GOT3 (cell line): ENCODE data around the gene UNC13A.

Experiments used
- DNase-seq: peaks from one replicate; lab custom pipeline; 2025; ENCODE audit warnings: mixed read lengths; lab: John Stamatoyannopoulos, UW

UNC13A gene

DNA sequence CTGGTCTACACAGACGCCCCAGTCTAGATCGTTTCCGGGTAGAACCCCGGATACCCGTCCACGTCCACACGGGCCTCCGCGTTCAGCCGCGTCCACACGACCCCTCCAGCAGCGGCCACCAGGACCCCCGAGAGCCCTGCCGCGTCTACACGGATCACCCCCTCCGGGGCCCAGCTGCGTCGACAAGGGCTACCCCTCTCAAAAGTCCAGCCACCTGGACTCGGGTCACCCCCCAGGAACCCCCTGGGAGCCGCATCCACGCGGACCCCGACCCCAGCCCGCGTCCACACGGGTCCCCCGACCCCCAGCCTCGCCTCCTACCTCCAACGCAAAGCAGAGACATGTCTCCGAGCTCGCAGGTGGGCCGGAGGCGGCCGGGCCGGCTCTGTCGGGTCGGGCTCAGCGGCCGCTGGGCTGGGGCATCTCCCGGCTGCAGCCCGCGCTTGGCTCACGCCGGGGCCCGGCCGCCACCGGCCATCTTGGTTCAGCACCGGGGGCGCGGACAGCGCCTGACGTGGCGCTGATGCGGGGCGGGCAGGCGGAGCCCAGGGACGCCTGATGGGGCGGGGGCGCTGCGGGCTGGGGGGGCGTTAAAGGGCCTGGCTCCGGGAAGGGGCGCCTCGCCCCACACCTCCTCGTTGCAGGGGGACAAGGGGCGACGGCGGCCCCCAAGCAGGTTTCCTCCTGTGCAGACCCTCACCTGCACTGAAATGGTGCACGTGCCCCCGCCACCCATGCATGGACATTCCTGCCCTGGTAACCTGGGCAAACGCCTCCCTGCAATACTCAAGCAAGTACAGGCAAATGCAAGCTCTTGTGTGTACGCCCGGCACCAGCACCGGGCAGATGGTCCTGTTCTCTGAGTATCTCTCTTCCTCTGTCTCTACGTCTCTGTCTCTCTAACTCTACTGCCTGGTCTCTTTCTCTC, at the start of gene UNC13A:
Gene UNC13A, minus strand, starts transcription at position 498 of the 928 bp plus-strand sequence. Its CDS starts 155 bp downstream, at position 343.
- DNase-seq, result no peak

DNA sequence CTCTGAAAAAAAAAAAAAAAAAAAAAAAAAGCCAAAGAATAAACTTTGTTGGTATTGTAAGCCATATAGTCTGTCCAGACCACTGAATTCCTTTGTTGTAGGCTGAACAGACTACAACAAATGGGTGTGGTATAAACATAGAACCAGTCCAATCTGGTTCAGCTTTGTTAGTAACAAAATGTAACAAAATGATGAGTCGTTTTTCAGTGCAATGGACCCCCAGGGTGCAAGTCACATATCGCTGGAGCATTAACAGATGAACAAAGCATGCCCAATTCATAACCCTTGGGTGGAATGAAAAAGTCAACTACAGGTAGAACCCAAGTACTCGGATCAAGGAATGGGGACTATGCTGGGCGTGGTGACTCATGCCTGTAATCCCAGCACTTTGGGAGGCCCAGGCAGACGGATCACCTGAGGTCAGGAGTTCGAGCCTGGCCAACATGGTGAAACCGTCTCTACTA, 49.6 kb upstream of the UNC13A start:
- DNase-seq, result no peak

DNA sequence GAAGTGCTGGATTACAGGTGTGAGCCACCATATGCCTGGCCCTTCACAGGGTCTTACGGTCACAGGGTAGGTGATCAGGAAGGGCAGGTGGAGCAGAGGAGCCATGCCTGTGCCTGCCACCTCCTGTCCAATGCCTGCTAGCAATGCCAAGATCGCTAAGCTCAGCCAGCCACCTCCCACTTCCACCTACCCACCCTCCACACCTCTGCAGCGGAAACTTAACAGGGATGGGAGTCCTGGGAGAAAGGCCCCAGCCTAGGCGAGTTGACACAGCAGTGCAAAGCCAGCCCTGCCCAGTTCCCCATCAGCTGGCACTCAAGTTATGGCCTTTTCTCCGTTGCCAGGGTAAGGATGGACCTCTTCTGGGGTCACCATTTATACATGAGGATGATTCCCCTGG, 47.3 kb upstream of the UNC13A start:
- DNase-seq, result no peak

GRCh38 chr19:17734146-17734545, 46.0 kb upstream of the UNC13A start:
- no peak for DNase-seq

DNA sequence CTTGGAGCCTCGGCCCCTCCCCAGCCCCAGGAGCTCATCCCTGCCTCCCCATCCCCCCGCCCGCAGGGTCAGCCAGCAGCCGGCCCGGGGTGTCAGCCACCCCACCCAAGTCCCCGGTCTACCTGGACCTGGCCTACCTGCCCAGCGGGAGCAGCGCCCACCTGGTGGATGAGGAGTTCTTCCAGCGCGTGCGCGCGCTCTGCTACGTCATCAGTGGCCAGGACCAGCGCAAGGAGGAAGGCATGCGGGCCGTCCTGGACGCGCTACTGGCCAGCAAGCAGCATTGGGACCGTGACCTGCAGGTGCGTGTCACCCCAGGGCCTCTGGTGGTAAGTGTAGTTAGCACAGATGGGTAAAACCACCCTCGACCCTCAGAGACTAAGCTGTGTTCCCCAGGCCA, 45.0 kb upstream of the UNC13A start:
- DNase-seq, result no peak

DNA sequence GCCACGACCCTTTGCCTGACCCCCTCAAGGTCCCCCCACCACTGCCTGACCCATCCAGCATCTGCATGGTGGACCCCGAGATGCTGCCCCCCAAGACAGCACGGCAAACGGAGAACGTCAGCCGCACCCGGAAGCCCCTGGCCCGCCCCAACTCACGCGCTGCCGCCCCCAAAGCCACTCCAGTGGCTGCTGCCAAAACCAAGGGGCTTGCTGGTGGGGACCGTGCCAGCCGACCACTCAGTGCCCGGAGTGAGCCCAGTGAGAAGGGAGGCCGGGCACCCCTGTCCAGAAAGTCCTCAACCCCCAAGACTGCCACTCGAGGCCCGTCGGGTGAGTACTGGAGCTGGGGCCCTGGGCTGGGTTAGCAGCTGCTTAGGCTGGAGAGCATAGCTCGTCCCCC, 39.7 kb upstream of the UNC13A start:
- no peak for DNase-seq

- no peak for DNase-seq
Observed at GRCh38 chr19:17726964-17727773, 39.0 kb upstream of the UNC13A start.

DNA sequence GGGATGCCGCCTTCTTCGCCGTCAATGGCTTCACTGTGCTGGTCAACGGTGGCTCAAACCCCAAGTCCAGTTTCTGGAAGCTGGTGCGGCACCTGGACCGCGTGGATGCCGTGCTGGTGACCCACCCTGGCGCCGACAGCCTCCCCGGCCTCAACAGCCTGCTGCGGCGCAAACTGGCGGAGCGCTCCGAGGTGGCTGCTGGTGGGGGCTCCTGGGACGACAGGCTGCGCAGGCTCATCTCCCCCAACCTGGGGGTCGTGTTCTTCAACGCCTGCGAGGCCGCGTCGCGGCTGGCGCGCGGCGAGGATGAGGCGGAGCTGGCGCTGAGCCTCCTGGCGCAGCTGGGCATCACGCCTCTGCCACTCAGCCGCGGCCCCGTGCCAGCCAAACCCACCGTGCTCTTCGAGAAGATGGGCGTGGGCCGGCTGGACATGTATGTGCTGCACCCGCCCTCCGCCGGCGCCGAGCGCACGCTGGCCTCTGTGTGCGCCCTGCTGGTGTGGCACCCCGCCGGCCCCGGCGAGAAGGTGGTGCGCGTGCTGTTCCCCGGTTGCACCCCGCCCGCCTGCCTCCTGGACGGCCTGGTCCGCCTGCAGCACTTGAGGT, 38.1 kb upstream of the UNC13A start:
- DNase-seq, result no peak

GRCh38 chr19:17725422-17726078, 37.4 kb upstream of the UNC13A start:
- no peak for DNase-seq

DNA sequence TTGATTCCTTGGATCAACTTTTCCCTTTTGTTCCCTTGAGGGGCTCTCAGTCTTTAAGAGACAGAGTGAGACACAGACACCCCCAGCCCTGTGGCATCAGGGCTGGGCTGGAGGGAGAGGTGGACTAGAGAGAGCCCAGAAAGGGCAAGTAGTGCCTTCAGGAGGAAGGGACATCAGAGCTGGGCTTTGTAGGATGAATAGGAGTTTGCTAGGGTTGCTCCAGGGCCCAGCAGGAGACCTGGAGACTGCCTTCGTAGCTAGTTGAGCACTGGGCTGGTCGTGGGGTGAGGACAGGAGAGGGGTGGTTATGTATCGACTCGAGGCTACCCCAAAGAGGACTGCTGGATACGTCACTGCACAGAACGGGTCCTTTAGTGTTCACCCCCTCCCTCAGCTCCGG, 36.5 kb upstream of the UNC13A start:
- no peak for DNase-seq

- no peak for DNase-seq
Observed at GRCh38 chr19:17722655-17723240, 34.6 kb upstream of the UNC13A start.

DNA sequence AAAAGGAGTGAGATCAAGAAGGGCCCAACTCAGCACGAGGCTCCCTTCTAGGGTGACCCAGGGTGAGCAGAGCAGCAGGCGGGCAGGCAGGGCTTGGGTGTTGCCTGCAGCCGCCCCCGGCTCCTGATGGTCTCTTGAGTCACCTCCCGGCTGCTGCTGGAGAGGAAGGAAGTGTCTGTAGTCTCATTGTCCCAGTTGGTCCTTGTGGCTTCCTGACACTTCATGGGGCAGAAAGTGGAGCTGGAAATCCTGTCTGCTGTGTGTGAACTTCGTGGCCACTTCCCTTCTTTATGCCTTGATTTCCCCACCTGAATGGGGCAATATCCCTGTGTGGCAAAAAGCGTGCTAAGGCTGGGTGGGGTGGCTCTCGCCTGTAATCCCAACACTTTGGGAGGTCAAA, 33.7 kb upstream of the UNC13A start:
- no peak for DNase-seq

- no peak for DNase-seq
Observed at GRCh38 chr19:17721111-17721628, 33.0 kb upstream of the UNC13A start.

DNA sequence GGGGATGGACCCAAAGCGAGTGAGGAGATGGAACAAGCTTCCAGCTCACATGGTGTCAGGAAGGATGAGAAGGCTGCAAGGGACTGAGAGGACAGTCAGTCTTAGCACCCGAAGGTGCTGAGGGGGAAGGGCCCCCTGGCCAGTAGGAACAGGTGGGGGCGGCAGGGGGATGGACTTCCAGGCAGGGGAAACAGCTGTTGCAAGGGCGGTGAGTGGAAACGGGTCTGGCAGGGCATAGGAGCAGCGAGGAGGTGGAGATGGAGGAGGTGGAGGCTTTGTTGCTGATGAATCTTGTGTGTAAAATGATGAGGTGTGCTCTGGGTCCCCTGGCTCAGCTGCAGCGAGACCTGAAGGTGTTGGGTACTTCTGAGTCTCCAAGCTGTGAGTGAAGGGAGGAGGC, 32.3 kb upstream of the UNC13A start:
- no peak for DNase-seq

- no peak for DNase-seq
Observed at GRCh38 chr19:17719730-17720400, 31.7 kb upstream of the UNC13A start.

DNA sequence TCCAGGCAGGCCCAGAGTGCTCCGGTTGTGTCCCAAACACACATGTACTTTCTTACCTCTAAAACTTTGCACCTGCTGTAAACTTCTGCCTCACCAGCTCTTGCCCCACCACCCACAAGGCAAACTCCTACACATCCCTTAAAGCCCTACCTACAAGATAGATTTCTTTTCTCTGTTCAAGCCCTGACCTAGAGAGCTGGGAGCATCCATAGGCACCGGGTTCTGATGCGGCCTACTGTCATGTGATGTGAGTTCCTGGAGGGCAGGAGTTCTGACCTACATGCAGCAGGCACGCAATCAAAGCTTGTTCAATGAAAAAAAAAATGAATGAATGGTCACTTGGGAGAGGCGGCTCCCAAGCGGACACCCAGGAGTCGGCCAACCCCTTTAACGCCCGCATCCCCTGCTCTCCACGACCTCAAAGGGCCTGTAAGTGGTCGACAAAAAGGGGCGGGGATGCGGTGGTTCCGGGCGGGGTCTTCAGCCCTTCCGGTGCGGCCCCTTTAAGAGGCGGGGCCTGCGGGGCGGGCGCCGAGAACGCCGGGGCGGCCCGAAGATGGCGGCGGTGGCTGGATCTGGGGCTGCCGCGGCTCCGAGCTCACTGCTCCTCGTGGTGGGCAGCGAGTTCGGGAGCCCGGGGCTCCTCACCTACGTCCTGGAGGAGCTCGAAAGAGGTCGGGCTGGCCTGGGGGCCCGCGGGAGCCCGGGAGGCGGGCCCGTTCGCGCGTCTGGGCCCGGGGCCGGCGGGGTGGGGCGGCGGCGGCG, 31.0 kb upstream of the UNC13A start, which contains the start of gene MAP1S:
Gene MAP1S, plus strand, starts transcription at position 534 of the 765 bp plus-strand sequence. Its CDS starts 23 bp downstream, at position 557.
- DNase-seq, result no peak

DNA sequence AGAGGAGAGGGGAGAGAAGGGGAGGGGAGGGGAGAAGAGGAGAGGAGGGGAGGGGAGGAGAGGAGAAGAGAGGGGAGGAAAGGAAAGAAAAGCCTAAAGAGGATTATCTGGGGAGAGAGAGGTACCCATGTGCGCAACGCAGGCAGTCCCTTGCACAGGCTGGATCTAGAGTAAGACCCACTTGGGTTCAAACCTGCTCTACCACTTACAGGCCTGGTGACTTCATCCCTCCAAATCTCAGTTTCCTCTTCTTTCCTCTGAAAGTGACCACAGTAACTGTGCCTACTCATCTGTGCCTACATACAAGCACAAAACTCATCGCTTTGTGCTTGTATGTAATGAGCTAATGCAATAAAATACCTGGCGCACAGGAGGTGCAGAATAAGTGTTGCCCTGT, 30.4 kb upstream of the UNC13A start:
- DNase-seq, result no peak

DNA sequence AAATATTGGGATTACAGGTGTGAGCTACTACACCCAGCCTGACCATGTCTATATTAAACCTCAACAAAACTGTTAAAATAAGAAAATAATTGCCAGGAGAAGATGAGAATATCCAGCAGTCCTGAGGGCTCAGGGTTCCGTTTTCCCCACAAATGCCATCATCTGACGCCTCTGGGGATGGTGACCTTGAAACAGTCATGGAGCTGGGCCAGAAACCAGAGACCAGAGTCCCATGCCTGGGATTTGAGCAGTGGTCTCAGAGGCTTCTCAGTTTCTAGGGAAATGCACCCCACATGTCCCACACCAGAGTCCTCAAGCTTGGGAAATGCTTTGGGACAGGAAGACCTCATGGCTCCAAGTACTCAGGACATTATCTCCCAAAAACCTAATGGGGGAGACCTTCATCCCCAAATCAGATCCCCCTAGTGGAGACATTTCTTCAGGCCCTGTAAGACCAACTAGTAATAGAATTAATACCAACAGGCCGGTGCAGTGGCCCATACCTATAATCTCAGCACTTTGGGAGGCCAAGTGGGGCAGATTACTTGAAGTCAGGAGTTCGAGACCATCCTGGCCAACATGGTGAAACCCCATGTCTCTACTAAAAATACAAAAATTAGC, 28.3 kb upstream of the UNC13A start:
- DNase-seq, result no peak

DNA sequence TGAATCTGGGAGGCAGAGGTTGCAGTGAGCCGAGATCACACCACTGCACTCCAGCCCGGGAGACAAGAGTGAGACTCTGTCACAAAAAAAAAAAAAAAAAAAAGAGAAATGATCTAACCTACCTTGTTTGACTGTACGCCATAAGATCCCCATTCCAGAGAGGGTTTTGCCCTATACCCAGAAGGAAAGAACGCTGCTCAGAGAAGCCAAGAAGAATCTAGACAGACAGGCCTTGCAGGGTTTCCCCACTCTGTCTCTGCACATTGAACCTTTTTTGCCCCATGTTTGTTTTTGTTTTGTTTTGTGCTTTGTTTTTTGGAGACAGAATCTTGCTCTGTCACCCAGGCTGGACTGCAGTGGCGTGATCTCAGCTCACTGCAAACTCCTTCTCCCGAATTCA, 23.7 kb upstream of the UNC13A start:
- no peak for DNase-seq
